GM19025 (cell line): ENCODE measurements around the gene PLD3.

Source experiments
- ATAC-seq: cut with Tn5 transposase; IDR thresholded peaks from one replicate; pipeline ENCODE4 v1.9.1; 2021; ENCODE audit warnings: mild to moderate bottlenecking, low read depth, moderate library complexity; ENCODE audit not compliant: unreplicated experiment

PLD3 gene

DNA sequence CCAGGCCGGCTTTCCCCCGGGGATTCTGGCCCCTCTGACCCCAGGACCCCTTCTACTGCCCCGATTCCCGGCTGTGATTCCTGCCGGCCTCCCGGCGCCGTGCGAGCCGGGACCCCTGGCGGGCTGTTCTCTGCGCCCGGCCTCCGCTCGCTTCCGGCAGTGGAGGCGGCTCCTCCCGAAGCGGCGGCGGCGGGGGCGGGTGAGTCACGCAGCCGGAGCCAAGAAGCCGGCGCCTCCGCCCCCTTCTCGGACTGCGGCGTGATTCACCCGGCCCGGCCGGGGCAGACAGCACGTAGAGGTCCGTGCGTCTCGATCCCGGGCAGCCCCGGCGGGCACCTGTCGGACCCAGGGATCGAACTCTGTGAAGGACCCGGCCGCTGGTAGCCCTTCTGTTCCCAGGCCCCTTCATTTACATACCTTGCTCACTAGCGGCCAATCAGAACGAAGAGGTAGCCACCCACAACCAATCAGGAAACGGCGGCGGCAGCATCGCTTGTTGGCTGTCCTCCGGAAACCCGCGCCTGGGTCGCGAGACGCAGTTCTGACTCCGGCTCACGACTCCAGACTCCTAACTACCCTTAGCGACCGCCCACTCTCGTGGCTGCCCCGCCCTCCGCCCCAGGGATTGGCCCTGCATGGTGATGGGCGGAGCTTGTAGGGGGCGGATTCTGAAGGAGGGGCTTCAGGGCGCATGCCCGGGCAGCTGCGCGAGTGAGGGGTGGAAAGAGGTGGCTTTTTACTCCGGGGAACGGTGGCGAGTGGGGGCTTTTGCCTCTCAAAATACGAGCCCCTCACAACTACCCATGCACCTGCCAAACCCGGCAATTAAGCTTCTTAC, 77.2 kb downstream of the PLD3 start, which contains the start of gene SERTAD1:
Gene SERTAD1, minus strand, starts transcription at position 543 of the 838 bp plus-strand sequence. CDS start 2,446 bp downstream, outside the sequence.
- ATAC-seq: peak; percentile 79
